H9 (cell line): ENCODE measurements around the gene GPR135. TPM values are rescaled to one million over a fixed set of nuclear protein-coding genes. Genes with fewer than 3 reads are reported as not detected.

ENCODE experiments used
- DNase-seq: peaks from one replicate; pipeline ENCODE4 v3.0.0-alpha.2; 2017
- H2AFZ ChIP-seq: one replicate; pipeline ENCODE4 v1.6.1; 2013; ENCODE audit warnings: mild to moderate bottlenecking, low read length, control low read depth, moderate library complexity
- H2AK5ac ChIP-seq: 2 replicates; pipeline ENCODE4 v1.6.1; 2013; ENCODE audit warnings: low read length, control low read depth, mixed read lengths; ENCODE audit not compliant: insufficient read length
- H2BK120ac ChIP-seq: one replicate; pipeline ENCODE4 v1.6.1; 2013; ENCODE audit warnings: low read depth, mild to moderate bottlenecking, low read length, control low read depth, inconsistent platforms; ENCODE audit not compliant: poor library complexity, severe bottlenecking
- H2BK12ac ChIP-seq: 2 replicates; pipeline ENCODE4 v1.6.1; 2013; ENCODE audit warnings: low read length, control low read depth, mixed read lengths, low read depth; ENCODE audit not compliant: insufficient read length
- H2BK15ac ChIP-seq: 2 replicates; pipeline ENCODE4 v1.6.1; 2013; ENCODE audit warnings: low read depth, low read length, control low read depth
- H2BK20ac ChIP-seq: one replicate; pipeline ENCODE4 v1.6.1; 2013; ENCODE audit warnings: low read depth, mild to moderate bottlenecking, low read length, control low read depth, inconsistent platforms; ENCODE audit not compliant: poor library complexity, severe bottlenecking
- H2BK5ac ChIP-seq: 2 replicates; pipeline ENCODE4 v1.6.1; 2013; ENCODE audit warnings: low read length, control low read depth, mixed read lengths; ENCODE audit not compliant: insufficient read length
- H3K14ac ChIP-seq: 2 replicates; pipeline ENCODE4 v1.6.1; 2013; ENCODE audit warnings: low read length, control low read depth; ENCODE audit not compliant: insufficient read depth
- H3K18ac ChIP-seq: 2 replicates; pipeline ENCODE4 v1.6.1; 2013; ENCODE audit warnings: low read depth, mild to moderate bottlenecking, mixed read lengths, low read length, control low read depth; ENCODE audit not compliant: insufficient read length
- H3K23ac ChIP-seq: 2 replicates; pipeline ENCODE4 v1.6.1; 2013; ENCODE audit warnings: low read length, control low read depth, mixed read lengths, low read depth; ENCODE audit not compliant: insufficient read length
- H3K23me2 ChIP-seq: 2 replicates; pipeline ENCODE4 v1.6.1; 2013; ENCODE audit warnings: low read depth, mild to moderate bottlenecking, mixed read lengths, low read length, control low read depth; ENCODE audit not compliant: insufficient read length, poor library complexity, severe bottlenecking
- H3K27ac ChIP-seq: 2 replicates; pipeline ENCODE4 v1.5.1; 2013; ENCODE audit warnings: low read length, control low read depth, mixed read lengths, low read depth; ENCODE audit not compliant: insufficient read length
- H3K27me3 ChIP-seq: 2 replicates; pipeline ENCODE4 v1.6.1; 2013; ENCODE audit warnings: low read length, control low read depth, inconsistent platforms; ENCODE audit not compliant: insufficient read depth
- H3K4ac ChIP-seq: 2 replicates; pipeline ENCODE4 v1.6.1; 2013; ENCODE audit warnings: low read depth, mild to moderate bottlenecking, control low read depth, inconsistent platforms, low read length, moderate library complexity
- H3K4me1 ChIP-seq: 2 replicates; pipeline ENCODE4 v1.6.1; 2013; ENCODE audit warnings: low read length, control low read depth, inconsistent platforms; ENCODE audit not compliant: insufficient read depth
- H3K4me2 ChIP-seq: 2 replicates; pipeline ENCODE4 v1.6.1; 2013; ENCODE audit warnings: low read length, control low read depth, mixed read lengths; ENCODE audit not compliant: insufficient read length, insufficient read depth
- H3K56ac ChIP-seq: 2 replicates; pipeline ENCODE4 v1.6.1; 2013; ENCODE audit warnings: low read depth, mild to moderate bottlenecking, mixed read lengths, low read length, control low read depth; ENCODE audit not compliant: insufficient read length
- H3K79me1 ChIP-seq: 2 replicates; pipeline ENCODE4 v1.6.1; 2013; ENCODE audit warnings: low read depth, mild to moderate bottlenecking, moderate library complexity, low read length, control low read depth, inconsistent platforms; ENCODE audit not compliant: insufficient read depth, poor library complexity, severe bottlenecking
- H3K79me2 ChIP-seq: 2 replicates; pipeline ENCODE4 v1.6.1; 2013; ENCODE audit warnings: low read length, control low read depth, inconsistent platforms; ENCODE audit not compliant: insufficient read depth
- H3K9ac ChIP-seq: 2 replicates; pipeline ENCODE4 v1.6.1; 2013; ENCODE audit warnings: low read length, control low read depth, mixed read lengths; ENCODE audit not compliant: insufficient read length; ENCODE audit errors: extremely low read depth
- H3K9me3 ChIP-seq: one replicate; pipeline ENCODE4 v1.6.1; 2013; ENCODE audit warnings: low read depth, low read length, inconsistent platforms; ENCODE audit not compliant: control insufficient read depth
- H3T11ph ChIP-seq: one replicate; pipeline ENCODE4 v1.6.1; 2013; ENCODE audit warnings: mild to moderate bottlenecking, low read length, control low read depth, inconsistent platforms
- H4K20me1 ChIP-seq: one replicate; pipeline ENCODE4 v1.6.1; 2013; ENCODE audit not compliant: control insufficient read depth, insufficient read length, insufficient read depth
- H4K5ac ChIP-seq: 2 replicates; pipeline ENCODE4 v1.6.1; 2013; ENCODE audit warnings: low read depth, mild to moderate bottlenecking, mixed read lengths, low read length, control low read depth; ENCODE audit not compliant: insufficient read length
- H4K8ac ChIP-seq: replicated peaks from 2 replicates; pipeline ENCODE4 v1.6.1; 2013; ENCODE audit warnings: low read length, control low read depth, mixed read lengths, low read depth; ENCODE audit not compliant: insufficient read length
- H4K91ac ChIP-seq: 2 replicates; pipeline ENCODE4 v1.6.1; 2013; ENCODE audit warnings: low read depth, mild to moderate bottlenecking, moderate library complexity, mixed read lengths, low read length, control low read depth; ENCODE audit not compliant: insufficient read length
- H3K27ac Mint-ChIP-seq, 3 experiments: 2 replicates in 2 of 3; 3 replicates in 1 of 3; pipeline ENCODE4 v1.8.0; 2020 to 2021; ENCODE audit warnings: mixed read lengths in 3 of 3, mild to moderate bottlenecking in 1 of 3, moderate library complexity in 1 of 3
- H3K27me3 Mint-ChIP-seq: 2 replicates; pipeline ENCODE4 v1.8.0; 2021; ENCODE audit warnings: low read depth, mild to moderate bottlenecking, moderate library complexity, mixed read lengths
- H3K36me3 Mint-ChIP-seq, 3 experiments: 2 replicates in 2 of 3; 3 replicates in 1 of 3; pipeline ENCODE4 v1.8.0; 2020 to 2021; ENCODE audit warnings: low read depth in 3 of 3, mixed read lengths in 3 of 3; ENCODE audit not compliant: insufficient read depth in 1 of 3
- H3K4me1 Mint-ChIP-seq, 2 experiments: 2 replicates each; pipeline ENCODE4 v1.8.0; 2020; ENCODE audit warnings: mixed read lengths in 2 of 2
- H3K4me3 Mint-ChIP-seq, 2 experiments: 2 replicates in 1 of 2; 3 replicates in 1 of 2; pipeline ENCODE4 v1.8.0; 2020 to 2021; ENCODE audit warnings: mild to moderate bottlenecking in 2 of 2, mixed read lengths in 2 of 2, moderate library complexity in 1 of 2
- H3K9me3 Mint-ChIP-seq, 2 experiments: 2 replicates in 1 of 2; 3 replicates in 1 of 2; pipeline ENCODE4 v1.8.0; 2020; ENCODE audit warnings: mild to moderate bottlenecking in 2 of 2, mixed read lengths in 2 of 2, moderate library complexity in 1 of 2
- WGBS: extraction: QIAGEN DNeasy Blood & Tissue Kit; methylation state at CpG from one replicate; pipeline ENCODE4 v1.1.7; 2013; ENCODE audit warnings: missing lambda C conversion rate, low lambda C conversion rate, mixed read lengths; ENCODE audit not compliant: insufficient read length; ENCODE audit errors: extremely low coverage; 5-methylcytosine and 5-hydroxymethylcytosine counted together
- total RNA-seq: library from RNA; stranded (reverse); gene quantifications from 2 replicates; pipeline ENCODE4 v1.2.1, GENCODE V29; 2021
- TF ChIP-seq, protein P1 (sequence below): fragments of 200-600 bp; sonication (generic); conservative IDR thresholded peaks from 3 replicates; pipeline ENCODE4 v1.8.0; 2021; ENCODE audit warnings: antibody characterized with exemption, mild to moderate bottlenecking

The GPR135 gene
- total RNA-seq, 1 experiment from 2014 or later = 1.9 TPM

DNA sequence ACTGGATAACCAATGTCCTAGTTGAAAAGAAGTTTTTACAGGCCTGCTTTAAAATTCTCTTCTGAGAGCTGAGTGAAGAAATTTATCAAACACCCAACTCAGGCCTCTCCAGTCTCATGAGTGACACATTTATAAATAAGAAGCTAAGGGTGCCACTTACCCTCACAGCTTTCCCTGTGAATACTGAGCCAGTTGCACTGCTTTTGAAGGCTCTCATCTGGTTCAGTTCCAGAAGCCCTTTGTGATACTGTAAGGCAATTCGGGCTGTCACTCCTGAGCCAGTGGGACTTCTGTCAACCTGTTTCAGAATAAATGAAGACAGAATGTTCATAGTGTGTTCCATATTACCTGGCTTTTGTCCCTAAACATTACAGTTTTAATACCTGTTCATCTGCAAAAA is 10.5 kb upstream of the GPR135 start:
- Histone ChIP-seq H4K5ac (no peak overlapping the region), H3K23ac (no peak overlapping the region), H3K79me1 (no peaks in the 10 kb centered on the region), H4K20me1 (no peaks in the 10 kb centered on the region), H4K8ac (no peak overlapping the region), H3K27me3 (no peaks in the 10 kb centered on the region), H2AFZ (no peak overlapping the region), H3K23me2 (no peaks in the 10 kb centered on the region), H3T11ph (no peak overlapping the region), H2BK20ac (no peak overlapping the region), H3K18ac (no peak overlapping the region), H4K91ac (no peak overlapping the region), H3K4me2 (no peak overlapping the region), H3K9me3 (no peaks in the 10 kb centered on the region), H3K56ac (no peak overlapping the region), H2AK5ac (no peak overlapping the region), H3K14ac (no peak overlapping the region), H3K27ac (no peak overlapping the region), H2BK120ac (no peak overlapping the region), H3K79me2 (no peaks in the 10 kb centered on the region), H2BK15ac (no peak overlapping the region), H3K9ac (no peak overlapping the region), H2BK5ac (no peak overlapping the region), H2BK12ac (no peak overlapping the region), H3K4ac (no peak overlapping the region), H3K4me1 (no peaks in the 10 kb centered on the region)
- no CpG with 5 or more reads among the region's 1 CpG for WGBS
- Mint-ChIP-seq H3K9me3 (no peaks in the 10 kb centered on the region), H3K4me1 (no peaks in the 10 kb centered on the region), H3K4me3 (no peak overlapping the region), H3K27me3 (no peaks in the 10 kb centered on the region), H3K36me3 (peaks cover 8 to 35% (median 25%) of the 10 kb centered on the region in 3 experiments; a peak in 6 of 7 replicates), H3K27ac (no peak overlapping the region)
- DNase-seq = no peak
- TF ChIP-seq, protein P1, sequence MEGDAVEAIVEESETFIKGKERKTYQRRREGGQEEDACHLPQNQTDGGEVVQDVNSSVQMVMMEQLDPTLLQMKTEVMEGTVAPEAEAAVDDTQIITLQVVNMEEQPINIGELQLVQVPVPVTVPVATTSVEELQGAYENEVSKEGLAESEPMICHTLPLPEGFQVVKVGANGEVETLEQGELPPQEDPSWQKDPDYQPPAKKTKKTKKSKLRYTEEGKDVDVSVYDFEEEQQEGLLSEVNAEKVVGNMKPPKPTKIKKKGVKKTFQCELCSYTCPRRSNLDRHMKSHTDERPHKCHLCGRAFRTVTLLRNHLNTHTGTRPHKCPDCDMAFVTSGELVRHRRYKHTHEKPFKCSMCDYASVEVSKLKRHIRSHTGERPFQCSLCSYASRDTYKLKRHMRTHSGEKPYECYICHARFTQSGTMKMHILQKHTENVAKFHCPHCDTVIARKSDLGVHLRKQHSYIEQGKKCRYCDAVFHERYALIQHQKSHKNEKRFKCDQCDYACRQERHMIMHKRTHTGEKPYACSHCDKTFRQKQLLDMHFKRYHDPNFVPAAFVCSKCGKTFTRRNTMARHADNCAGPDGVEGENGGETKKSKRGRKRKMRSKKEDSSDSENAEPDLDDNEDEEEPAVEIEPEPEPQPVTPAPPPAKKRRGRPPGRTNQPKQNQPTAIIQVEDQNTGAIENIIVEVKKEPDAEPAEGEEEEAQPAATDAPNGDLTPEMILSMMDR = no peak
